Esophagus muscularis mucosa (tissue), 4 donors: Measurements from ENCODE around the gene JPH2. TPM values are rescaled to one million over a fixed set of nuclear protein-coding genes. Genes with fewer than 3 reads are reported as not detected.

Experiments
- DNase-seq: peaks from one replicate; pipeline ENCODE4 v3.0.0-alpha.2; 2017; ENCODE audit errors: extremely low spot score
- H3K27ac ChIP-seq, 4 donors: fragments of 200-600 bp; sonication (generic); replicated peaks in 1 of 4; 1 replicate in 3 of 4; 2 replicates in 1 of 4; pipeline ENCODE4 v1.5.1; 2016 to 2019; ENCODE audit warnings: mild to moderate bottlenecking in 1 of 4
- H3K27me3 ChIP-seq, 4 donors: fragments of 200-600 bp; sonication (generic); one replicate each; pipeline versions ENCODE4 v1.5.1 to v1.6.0; 2016 to 2019
- H3K36me3 ChIP-seq, 4 donors: fragments of 200-600 bp; sonication (generic); one replicate each; pipeline ENCODE4 v1.5.1; 2016 to 2019
- H3K4me1 ChIP-seq, 4 donors: fragments of 200-600 bp; sonication (generic); one replicate each; pipeline ENCODE4 v1.5.1; 2016 to 2019
- H3K4me3 ChIP-seq, 4 donors: fragments of 200-600 bp; sonication (generic); 1 replicate in 2 of 4; 2 replicates in 2 of 4; pipeline ENCODE4 v1.5.1; 2016 to 2019; ENCODE audit warnings: mild to moderate bottlenecking in 4 of 4, moderate library complexity in 1 of 4
- H3K9me3 ChIP-seq, 4 donors: fragments of 200-600 bp; sonication (generic); 1 replicate in 3 of 4; 2 replicates in 1 of 4; pipeline ENCODE4 v1.5.1; 2016 to 2019
- CTCF ChIP-seq, 3 experiments: fragments of 200-600 bp in 2 of 3; fragments of 450-650 bp in 1 of 3; sonication (generic) in 2 of 3; IDR thresholded peaks; one replicate each; pipeline ENCODE4 v1.5.1; 2017 to 2019; ENCODE audit warnings: antibody characterized with exemption in 3 of 3, mild to moderate bottlenecking in 2 of 3, moderate library complexity in 1 of 3
- EP300 ChIP-seq: sonication (generic); formaldehyde crosslinking; IDR thresholded peaks from one replicate; pipeline ENCODE4 v1.6.1; 2017; ENCODE audit warnings: antibody characterized with exemption
- POLR2A ChIP-seq: fragments of 450-650 bp; IDR thresholded peaks from one replicate; pipeline ENCODE4 v1.6.1; 2017; ENCODE audit warnings: antibody characterized with exemption, moderate library complexity, mild to moderate bottlenecking, low read depth
- POLR2AphosphoS5 ChIP-seq, 2 donors: sonication (generic); formaldehyde crosslinking; IDR thresholded peaks; one replicate each; pipeline ENCODE4 v1.6.1; 2017; ENCODE audit warnings: antibody characterized with exemption in 2 of 2
- WGBS: methylation state at CpG from one replicate; pipeline ENCODE4 v1.1.5; 2018; 5-methylcytosine and 5-hydroxymethylcytosine counted together
- intact Hi-C: fragments of 100-400 bp; cut with DNase I; formaldehyde crosslinking; loops from one replicate; pipeline ENCODE4 v1.15.1; 2023
- total RNA-seq, 4 donors: library from RNA; depleted of rRNA; stranded (reverse); fragments of >200 nt; gene quantifications; one replicate each; pipeline versions ENCODE4 v1.1.0 to v1.2.1, GENCODE V29; 2016

JPH2 gene
- total RNA-seq, 4 donors from 2014 or later, result 187 to 441 (median 295) TPM

- no peaks in the 10 kb centered on the region for H3K27me3 ChIP-seq
- peak overlapping the region in 3 of 4 donors; percentile 5 to 8 (median 7) for H3K4me3 ChIP-seq
- intact Hi-C loops, result no loop called here
- H3K36me3 ChIP-seq, result no peaks in the 10 kb centered on the region
- DNase-seq, result no peak
- peak overlapping the region; percentile 90 to 98 (median 96) for H3K27ac ChIP-seq
- WGBS, result 36% methylated on average over 4 of the region's 4 CpGs
- TF ChIP-seq EP300 (no peak), POLR2A (no peak), CTCF (IDR thresholded peaks at IDR 0.05) (no peak), POLR2AphosphoS5 (IDR thresholded peaks at IDR 0.05) (peak; percentile 68 to 69)
- H3K4me1 ChIP-seq, result peaks cover 63 to 86% (median 76%) of the 10 kb centered on the region in 4 donors
- H3K9me3 ChIP-seq, result no peaks in the 10 kb centered on the region
These were observed 20.5 kb downstream of the JPH2 start for GRCh38 chr20:44166477-44166876.

GRCh38 chr20:44166008-44166407 lies 21.0 kb downstream of the JPH2 start:
- DNase-seq, result no peak
- intact Hi-C loops, result no loop called here
- peaks cover 63 to 86% (median 75%) of the 10 kb centered on the region in 4 donors for H3K4me1 ChIP-seq
- 30% methylated on average over 4 of the region's 4 CpGs for WGBS
- H3K4me3 ChIP-seq, result peak overlapping the region in 2 of 4 donors; percentile 3 to 7
- peak overlapping the region; percentile 90 to 98 (median 96) for H3K27ac ChIP-seq
- no peaks in the 10 kb centered on the region for H3K27me3 ChIP-seq
- H3K9me3 ChIP-seq, result no peaks in the 10 kb centered on the region
- H3K36me3 ChIP-seq, result no peaks in the 10 kb centered on the region
- TF ChIP-seq CTCF (IDR thresholded peaks at IDR 0.05) (no peak), EP300 (no peak), POLR2A (no peak), POLR2AphosphoS5 (IDR thresholded peaks at IDR 0.05) (no peak)

DNA sequence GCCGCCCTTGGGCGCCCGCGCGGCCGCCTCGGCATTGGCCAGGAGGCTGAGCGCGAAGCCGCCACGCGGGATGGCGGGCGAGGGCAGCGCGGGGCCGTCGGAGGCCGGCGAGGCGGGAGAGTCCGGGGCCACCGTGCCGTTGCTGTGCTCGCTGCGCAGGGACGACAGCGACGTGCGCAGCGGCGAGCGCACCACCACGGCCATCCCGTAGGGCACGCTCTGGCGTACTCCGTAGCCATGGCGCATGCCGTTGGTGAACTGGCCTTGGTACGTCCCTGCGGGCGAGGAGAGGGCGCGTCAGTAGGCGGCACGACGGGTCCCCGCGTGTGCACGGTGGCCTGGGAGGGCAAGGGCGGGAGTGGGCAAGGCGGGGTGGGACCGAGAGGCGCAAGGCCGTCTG lies 26.9 kb downstream of the JPH2 start:
- intact Hi-C loops, result no loop called here
- no peak overlapping the region for H3K4me3 ChIP-seq
- TF ChIP-seq POLR2AphosphoS5 (IDR thresholded peaks at IDR 0.05), result no peak
- peaks cover 14 to 24% (median 16%) of the 10 kb centered on the region in 4 donors for H3K36me3 ChIP-seq
- H3K27ac ChIP-seq, result peak overlapping the region; percentile 85 to 95 (median 92)
- peaks cover 24 to 71% (median 51%) of the 10 kb centered on the region in 4 donors for H3K4me1 ChIP-seq
- no peaks in the 10 kb centered on the region for H3K27me3 ChIP-seq
- H3K9me3 ChIP-seq, result no peaks in the 10 kb centered on the region
- DNase-seq, result no peak
- 76% methylated on average over 29 of the region's 56 CpGs for WGBS

GRCh38 chr20:44159711-44160110 lies 27.3 kb downstream of the JPH2 start:
- TF ChIP-seq EP300, result no peak
- TF ChIP-seq POLR2AphosphoS5 (IDR thresholded peaks at IDR 0.05), result no peak
- TF ChIP-seq CTCF (IDR thresholded peaks at IDR 0.05), result no peak
- TF ChIP-seq POLR2A, result no peak

GRCh38 chr20:44159125-44159524 lies 27.9 kb downstream of the JPH2 start:
- no peak overlapping the region for H3K4me3 ChIP-seq
- peaks cover 17 to 71% (median 53%) of the 10 kb centered on the region in 4 donors for H3K4me1 ChIP-seq
- intact Hi-C loops, result no loop called here
- TF ChIP-seq EP300 (no peak), POLR2AphosphoS5 (IDR thresholded peaks at IDR 0.05) (no peak), CTCF (IDR thresholded peaks at IDR 0.05) (no peak), POLR2A (no peak)
- peak overlapping the region; percentile 85 to 95 (median 92) for H3K27ac ChIP-seq
- DNase-seq, result no peak
- H3K9me3 ChIP-seq, result no peaks in the 10 kb centered on the region
- H3K36me3 ChIP-seq, result peaks cover 14 to 24% (median 16%) of the 10 kb centered on the region in 4 donors
- 60% methylated on average over 2 of the region's 2 CpGs for WGBS
- no peaks in the 10 kb centered on the region for H3K27me3 ChIP-seq

More at GRCh38 chr20:44159711-44160110, 27.3 kb downstream of the JPH2 start:
- no peak for DNase-seq
- Histone ChIP-seq H3K4me1 (peaks cover 20 to 71% (median 52%) of the 10 kb centered on the region in 4 donors), H3K4me3 (no peak overlapping the region), H3K27me3 (no peaks in the 10 kb centered on the region), H3K27ac (peak overlapping the region; percentile 85 to 95 (median 92)), H3K36me3 (peaks cover 14 to 24% (median 16%) of the 10 kb centered on the region in 4 donors), H3K9me3 (no peaks in the 10 kb centered on the region)
- WGBS, result 85% methylated on average over 36 of the region's 50 CpGs
- intact Hi-C loops, result no loop called here
